HG03045 (cell line): ENCODE data around the gene BTBD2.

Experiments used
- ATAC-seq: cut with Tn5 transposase; IDR thresholded peaks from one replicate; pipeline ENCODE4 v1.9.1; 2021; ENCODE audit warnings: mild to moderate bottlenecking, moderate library complexity; ENCODE audit not compliant: unreplicated experiment

BTBD2 gene

DNA sequence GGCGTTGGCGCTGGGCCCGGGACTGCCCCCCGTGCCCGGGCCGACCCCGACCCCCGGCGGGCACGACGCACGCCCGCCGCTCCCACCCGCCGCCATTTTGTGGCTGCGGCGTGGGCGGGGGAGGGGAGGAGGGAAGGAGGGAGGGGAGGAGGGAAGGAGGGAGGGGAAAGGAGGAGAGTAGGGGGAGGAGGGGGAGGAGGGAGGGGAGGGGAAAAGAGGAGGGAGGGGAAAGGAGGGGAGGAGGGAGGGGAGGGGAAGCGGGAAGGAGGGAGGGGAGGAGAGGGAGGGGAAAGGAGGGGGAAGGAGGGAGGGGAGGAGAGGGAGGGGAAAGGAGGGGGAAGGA is at the start of gene BTBD2:
BTBD2 (minus strand) TSS at position 107 of the 343 bp plus-strand sequence; CDS start at position 96, 11 bp downstream.
- no peak for ATAC-seq

DNA sequence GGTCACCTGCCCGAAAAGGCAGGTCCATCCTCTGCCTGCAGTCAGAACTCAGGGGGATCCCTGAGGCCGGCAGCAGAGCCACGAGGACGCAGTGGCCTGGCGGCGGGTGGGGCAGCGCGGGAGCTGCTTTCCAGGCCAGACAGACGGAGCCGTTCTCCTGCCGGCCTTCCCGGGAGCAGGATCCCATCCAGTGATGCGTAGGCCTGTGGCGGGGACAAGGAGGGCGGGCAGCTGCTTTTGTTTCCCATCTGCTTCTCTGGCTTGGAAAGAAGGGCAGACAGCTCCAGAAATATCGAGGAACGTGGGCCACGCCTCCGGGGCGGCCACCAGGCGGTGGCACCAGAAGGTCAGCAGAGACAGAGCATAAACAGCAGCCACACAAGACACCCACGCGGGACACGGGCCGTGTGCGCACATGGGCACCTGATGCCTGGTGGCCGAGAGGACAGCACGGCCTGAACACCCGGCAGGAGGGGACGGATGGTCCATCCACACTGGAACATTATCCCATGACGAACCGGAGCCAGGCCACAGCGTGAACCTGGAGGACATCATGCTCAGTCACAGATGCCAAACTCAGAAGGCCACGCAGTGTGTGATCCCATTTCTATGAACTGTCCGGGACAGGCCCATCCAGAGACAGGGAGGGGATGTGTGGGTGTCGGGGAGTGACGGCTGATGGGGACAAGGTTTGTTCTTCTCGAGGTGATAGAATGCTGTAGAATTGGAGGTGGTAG is 49.4 kb upstream of the BTBD2 start:
- no peak for ATAC-seq

DNA sequence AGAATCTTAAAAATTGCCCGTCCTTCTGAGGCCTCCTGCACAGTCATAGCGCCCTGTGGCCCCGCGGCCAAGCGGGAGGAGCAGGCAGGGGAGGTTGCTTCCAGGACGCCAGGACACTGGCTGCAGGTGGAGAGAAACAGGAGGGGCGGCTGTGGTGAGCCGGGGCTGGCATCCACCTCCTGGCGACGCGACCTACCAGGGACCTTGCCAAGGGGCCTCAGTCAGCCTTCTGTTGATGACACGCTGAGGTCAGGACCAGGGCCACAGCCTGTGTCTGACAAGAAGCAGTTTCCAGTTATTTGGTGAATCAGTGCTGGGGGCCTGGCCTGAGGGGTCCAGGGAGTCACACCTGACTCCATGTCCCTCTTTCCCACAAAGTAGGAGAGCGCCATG is 48.9 kb upstream of the BTBD2 start:
- ATAC-seq, result no peak

DNA sequence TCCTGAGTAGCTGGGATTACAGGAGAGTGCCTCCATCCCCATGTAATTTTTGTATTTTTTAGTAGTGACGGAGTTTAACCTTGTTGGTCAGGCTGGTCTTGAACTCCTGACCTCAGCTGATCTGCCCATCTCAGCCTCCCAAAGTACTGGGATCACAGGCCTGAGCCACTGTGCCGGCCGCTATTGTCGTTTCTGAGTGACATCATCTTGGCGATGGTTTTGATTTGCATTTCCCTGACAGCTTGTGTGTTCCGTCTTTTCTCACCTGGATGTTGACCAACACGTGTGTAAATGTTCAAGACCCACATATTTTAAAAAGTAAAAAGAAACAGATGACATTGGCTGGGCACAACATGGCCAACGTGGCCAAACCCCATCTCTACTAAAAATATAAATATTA is 48.3 kb upstream of the BTBD2 start:
- ATAC-seq, result no peak

DNA sequence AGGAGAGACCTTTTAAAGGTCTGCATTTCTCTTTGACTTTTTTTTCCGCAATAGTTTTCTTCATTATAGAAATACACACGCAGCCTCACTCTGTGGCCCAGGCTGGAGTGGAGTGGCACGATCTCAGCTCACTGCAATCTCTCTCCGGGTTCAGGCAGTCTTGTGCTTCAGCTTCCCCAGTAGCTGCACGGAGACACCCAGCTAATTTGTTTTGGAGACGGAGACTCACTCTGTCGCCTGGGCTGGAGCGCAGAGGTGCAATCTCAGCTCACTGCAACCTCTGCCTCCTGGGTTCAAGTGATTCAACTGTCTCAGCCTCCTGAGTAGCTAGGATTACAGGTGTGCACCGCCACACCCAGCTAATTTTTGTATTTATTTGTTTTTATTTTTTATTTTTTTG is 47.3 kb upstream of the BTBD2 start:
- no peak for ATAC-seq

DNA sequence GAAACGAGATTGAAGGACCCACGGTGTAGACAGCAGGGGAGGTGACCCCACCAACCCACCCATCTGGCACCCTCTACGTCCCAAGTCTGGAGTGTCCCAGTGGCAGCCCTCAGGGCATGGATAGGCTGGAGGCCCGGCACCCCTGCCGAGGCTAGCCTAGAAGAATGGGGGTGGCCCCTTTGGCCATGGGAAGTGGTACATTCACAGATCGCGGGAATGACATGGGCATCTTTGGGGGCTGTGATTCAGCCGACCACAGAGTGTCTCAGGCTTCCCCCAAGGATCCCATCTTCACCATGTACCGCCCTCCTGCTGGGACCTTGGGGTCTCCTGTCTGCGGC is 46.8 kb upstream of the BTBD2 start:
- ATAC-seq, result no peak

DNA sequence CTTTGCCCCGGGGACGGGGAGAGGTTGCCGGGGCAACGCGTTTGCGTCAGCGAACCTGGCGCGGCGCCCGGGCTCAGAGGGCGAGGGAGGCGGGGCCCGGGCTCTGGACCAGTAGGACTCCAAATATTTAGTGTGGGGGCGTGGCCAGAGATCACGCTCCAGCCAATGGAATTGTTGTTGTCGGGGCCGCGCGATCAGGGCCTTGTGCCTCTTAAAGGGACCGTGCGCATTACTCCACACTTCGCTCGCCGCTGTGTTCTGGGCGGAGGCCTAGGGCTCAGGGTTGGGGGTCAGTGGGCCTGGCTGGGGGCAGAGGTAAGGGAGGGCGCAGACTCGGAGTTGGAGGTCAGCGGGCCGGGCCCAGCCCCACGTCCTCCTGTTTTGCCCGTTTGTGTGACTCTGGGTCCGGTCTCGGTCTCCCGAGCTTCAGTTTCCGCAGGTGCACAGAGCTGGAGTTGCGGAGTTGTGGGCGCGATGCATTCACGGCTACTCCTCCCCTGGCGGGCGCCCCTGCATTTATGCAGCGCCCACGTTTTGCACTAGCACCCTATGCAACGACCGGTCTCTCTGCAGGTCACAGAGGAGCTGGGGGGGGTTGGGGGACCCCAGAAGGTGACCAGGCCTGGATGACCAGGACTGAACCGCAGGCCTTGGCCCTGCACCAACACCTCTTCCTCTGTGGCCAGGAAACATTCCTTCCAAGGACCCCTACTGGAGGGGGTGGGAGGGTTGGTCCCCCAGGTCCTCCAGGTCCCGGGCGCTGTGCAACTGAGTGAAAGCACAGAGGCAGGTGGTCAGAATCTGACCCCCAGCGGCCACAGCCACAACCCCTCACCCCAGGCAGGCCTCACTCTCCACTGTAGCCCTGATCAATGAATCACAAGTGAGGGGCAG is 46.2 kb upstream of the BTBD2 start:
- peak; percentile 82 for ATAC-seq

DNA sequence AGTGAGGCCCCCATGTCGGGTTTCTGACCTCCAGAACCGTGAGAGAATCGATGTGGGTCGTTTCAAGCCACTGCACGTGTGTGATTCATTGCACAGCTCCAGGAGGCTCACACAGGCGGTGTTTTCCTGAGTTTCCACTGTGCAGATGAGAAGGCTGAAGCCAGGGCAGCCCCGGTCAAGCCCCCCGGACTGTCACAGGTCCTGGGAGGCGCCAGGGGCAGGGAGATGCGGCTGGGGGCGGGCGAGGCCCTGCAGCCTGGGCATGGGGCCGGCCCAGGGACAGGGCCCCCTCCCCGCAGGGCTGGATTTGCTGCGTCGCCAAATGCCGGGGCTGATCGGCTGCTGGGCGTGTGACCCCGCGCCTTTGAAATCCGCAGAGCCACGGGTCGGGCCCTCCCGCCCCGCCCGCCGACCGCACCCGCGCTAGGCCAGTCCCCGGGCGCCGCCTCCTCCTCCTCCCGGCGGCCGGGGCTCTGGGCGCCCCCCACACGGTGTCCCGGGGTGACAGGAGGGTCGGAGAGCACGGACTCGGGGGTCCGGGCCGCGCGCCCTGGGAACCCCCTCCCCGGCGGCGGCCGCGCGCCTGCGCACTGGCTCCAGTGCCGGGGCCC is 45.5 kb upstream of the BTBD2 start:
- peak; percentile 21 for ATAC-seq

DNA sequence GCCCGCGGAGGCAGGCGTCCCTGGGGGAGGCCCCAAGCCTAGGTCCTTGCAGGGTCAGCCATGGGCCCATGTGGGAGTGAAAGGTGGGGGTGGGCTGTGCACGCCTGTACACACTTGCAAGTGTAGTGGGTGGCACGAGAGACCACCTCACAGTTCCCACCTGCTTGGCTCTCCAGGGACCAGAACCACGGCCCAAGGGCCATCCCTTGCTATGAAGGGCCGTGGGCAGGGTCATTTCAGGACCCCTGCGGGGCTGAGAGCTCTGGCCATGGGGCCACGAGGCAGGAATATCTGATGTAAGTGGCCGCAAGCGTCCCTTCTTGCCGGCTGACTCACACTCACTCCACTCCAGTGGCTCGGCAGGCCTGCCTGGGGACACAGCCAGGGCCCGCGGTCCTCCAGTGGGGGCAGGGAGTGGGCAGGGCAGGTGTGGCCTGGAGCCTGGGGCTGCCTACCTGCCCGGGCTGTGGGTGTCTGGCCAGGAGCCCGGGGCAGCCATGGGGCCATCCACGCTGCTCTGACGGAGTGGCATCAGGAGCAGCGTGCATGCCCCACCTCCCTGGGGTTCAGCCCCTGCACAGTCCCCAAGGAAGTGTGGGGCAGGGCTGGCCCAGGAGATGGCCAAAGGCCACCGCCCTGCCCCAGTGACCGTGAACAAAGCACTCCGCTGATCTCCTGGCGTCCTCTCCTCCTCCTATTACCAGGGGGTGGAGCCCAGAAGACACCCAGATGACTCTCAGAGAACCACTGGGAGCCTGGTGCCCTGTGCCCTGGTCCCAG is 44.1 kb upstream of the BTBD2 start:
- no peak for ATAC-seq

DNA sequence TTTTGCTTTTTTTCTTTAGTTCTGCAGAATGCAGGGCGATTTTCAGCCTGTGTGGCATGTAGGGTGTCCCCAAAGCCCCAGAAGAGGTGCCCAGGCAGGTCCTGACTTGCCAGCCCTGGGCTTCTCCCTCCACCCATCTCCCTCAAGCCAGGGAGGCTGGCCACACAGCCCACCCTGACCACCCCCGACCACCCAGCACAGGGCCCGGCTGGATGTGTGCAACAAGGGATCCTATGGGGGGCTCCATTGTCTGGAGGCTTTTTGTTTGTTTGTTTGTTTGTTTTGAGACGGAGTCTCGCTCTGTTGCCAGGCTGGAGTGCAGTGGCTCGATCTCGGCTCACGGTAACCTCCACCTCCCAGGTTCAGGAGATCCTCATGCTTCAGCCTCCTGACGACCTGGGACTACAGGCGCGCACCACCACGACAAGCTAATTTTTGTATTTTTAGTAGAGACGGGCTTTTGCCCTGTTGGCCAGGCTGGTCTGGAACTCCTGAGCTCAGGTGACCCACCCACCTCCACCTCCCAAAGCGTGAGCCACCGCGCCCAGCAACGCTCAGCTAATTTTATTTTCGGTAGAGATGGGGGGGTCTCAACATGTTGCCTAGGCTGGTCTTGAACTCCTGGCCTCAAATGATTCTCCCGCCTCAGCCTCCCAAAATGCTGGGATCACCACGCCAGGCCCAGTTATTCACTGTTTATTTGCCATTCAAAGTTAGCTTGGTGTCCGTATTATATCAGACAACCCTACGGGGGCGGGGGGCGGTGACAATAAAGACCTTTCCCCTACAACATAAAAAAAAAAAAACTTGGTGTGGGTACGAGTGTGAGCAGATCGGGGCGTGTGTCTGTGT is 43.3 kb upstream of the BTBD2 start:
- ATAC-seq, result no peak

DNA sequence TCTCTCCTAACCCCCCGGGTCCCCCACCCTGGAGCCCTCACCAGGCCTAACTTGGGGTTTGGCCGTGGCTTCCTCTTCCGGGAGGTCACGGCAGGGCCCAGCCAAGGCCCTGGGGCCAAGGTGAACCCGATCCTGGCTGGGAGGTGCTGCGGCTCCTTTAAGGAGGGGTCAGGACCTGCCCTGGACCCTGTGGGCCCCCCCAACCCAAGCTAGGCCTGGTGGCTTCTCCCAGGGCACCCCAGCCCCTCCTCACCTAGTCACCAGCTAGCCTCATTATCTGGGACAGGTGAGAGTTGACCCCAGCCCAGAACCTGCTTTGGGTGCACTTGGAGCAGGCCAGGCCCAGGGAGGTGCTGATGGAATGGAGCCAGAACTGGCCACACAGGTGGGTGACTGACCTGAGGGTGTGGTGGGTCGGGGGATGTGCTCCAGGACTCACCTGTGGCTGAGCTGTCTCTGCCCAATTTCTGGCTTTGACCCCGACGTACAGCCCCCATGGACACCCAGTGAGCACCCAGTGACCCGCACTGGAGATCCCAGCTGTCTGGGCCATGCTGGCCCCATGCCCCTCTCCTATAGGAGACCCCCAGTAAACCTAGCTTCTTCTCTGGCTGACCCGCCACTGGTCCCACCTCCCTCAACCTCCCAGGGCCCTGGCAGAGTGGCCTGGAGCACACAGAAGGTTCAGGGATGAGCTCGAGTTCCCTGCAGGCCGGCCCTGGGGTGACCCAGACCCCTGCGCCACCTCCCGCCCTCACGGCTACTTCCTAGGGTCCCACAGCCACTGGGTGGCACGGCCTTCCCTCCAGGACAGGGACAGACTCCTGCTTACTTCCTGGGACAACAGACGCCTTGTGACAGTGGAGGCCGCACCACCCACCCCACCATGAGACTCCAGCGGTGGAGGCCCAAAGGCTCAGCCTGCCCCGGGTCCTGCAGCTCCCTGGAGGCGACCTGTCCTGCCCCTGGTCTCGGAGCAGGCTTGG is 42.3 kb upstream of the BTBD2 start:
- ATAC-seq, result no peak

DNA sequence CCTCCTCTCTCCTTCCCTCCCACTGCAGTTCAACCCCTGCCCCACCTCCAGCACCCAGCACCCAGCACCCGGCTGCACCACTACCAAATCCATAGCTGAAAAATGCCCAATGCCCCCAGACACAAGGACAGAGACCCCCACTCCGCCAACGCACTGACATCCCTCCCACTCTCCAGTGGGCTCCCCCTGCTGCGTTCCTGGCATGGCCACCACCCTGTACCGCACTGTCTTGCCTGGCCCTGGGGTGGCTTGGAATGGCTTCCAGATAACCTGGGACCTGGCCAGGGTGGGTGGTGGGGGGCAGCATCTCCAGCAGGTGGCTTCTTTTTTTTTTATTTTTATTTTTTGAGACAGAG is 41.3 kb upstream of the BTBD2 start:
- no peak for ATAC-seq

DNA sequence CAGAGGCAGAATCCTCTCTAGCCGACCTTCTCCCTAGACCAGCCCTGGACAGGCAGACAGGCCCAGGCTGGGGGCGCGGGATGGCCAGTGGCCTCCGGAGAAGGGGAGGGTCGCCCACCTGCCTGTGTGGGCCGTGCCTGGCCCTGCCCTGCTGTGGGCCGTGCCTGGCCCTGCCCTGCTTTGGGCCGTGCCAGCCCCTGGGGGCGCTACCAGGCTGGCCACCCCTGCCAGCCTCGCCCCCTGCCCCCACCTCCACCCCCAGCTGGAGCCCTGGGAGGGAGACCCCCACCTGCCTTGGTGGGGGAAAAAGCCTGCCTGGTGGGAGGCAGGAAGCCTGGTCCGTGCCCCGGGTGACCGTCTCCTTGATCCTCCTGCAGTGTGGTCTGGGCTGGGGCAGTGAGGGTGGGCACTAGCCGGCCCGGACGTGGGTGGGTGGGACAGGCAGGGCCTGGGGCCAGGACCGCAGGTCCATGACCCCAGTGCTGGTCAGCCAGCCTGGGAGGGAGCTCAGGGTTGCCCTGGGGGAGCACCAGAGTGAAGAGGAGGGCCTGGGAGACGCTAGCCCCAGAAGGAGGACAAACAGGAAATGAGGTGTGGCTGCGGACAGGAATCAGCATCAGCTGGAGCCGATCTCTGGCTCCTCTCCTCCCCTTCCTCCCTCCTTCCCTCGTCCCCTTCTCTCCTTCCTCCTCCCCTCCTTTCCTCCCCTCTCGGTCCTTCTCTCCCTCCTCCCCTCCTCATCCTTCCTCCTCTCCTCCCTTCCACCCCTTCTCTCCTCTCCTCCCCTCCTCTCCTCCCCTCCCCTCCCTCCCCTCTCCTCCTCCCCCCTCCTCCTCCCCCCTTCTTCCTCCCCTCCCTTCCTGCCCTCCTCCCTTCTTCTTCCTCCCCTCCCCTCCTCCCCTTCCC is 40.7 kb upstream of the BTBD2 start:
- ATAC-seq, result no peak

DNA sequence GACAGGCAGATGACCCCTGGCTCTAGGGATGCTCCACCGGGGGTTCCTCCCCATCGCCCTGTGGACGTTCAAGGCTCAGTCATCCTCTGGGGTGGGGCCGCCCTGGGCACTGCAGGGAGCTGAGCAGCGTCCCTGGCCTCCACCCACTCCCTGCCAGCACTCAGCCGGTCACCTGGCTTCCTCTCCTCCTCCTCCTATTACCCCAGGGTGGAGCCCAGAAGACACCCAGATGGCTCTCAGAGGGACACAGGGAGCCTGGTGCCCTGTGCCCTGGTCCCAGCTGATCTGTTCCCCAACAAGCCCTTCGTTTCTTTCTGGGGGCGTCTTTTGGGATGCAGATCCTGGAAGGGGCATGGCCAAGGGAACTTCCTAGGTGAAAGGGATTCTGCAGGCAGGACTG is 39.2 kb upstream of the BTBD2 start:
- no peak for ATAC-seq

DNA sequence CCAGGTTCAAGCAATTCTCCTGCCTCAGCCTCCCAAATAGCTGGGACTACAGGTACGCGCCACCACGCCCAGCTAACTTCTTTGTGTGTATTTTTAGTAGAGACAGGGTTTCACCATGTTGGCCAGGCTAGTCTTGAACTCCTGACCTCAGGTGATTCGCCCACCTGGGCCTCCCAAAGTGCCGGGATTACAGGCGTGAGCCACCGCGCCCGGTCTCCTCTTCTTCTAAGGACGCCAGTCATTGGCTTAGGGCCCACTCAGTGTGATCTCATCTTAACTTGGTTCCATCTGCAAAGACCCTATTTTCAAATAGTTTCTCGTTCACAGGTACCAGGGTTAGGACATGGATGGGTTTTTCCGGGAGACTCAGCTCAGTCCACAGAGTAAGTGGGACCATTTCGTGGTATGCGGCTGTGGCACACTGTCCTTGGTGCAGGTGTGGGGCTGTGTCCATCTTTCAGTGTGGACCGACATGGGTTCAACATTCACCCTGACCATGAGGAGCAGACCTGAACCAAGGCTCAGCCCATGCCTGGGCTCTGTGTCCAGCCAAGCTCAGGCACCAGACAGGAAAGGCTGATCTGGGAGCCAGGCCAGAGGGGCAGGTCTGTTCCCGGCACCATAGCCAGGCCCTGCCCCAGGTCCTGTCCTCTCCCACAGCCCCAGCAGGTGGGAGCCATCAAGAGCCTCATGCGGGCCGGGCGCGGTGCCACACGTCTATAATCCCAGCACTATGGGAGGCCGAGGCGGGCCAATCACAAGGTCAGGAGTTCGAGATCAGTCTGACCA is 38.3 kb upstream of the BTBD2 start:
- ATAC-seq, result no peak

DNA sequence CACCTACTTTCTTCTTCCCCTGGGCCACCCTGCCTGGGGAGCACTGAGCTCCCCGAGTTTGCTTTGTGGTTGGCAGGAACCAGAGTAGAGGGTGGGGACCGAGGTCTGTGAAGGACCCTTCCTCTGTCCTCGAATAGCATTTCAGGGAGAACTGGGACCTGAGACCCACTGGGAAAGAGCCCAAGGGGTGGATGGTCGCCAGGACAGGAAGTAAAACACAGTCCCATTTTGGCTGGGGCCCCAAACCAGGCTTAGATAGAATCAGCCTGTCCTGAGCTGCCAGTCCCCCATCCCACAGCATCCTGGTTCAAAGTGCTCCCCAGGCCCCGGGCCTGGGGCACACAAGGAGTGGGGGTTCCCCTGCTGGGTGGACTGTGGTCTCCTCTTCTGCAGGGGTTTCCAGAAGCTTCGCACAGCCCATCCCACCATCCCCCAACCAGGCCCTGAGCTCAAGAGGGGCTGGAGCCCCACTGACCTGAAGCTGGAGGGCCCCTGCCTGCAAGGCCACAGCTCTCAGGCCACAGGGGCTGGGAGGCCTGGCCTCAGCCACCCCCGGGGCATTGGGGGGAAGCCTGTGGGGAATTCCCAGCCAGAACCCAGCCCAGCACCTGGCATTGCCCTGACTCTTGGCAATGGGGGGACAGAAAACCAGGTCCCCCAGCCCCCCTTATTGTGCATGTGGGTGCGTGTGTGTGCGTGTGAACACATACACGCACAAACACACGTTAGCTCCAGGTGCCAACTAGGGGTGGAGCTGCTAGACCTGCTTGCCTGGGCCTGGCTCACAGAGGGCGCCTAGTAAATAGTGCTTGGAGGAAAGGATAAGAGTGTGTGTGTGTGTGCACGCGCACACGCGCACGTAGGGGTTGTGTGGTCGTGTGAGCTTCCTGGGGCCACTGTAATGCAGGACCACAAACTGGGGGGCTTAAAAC is 36.5 kb upstream of the BTBD2 start:
- no peak for ATAC-seq
